Measurements from ENCODE around the gene NRXN3.

NRXN3 gene

GRCh38 chr14:79706382-79706781 is 1536.2 kb downstream of the NRXN3 start:
- Histone ChIP-seq H3K9me3 (ENCODE audit: insufficient read depth, low read length) (no peaks in the 10 kb centered on the region), H3K36me3 (ENCODE audit: low read length) (no peaks in the 10 kb centered on the region), H3K27ac (ENCODE audit: low read depth, low read length) (no peak overlapping the region), H2AFZ (ENCODE audit: low read depth, low read length, severe bottlenecking) (no peak overlapping the region), H3K4me2 (ENCODE audit: low read depth, low read length, poor library complexity, severe bottlenecking) (no peak overlapping the region), H3F3A (ENCODE audit: insufficient read depth) (no peaks in the 10 kb centered on the region), H3K27me3 (ENCODE audit: low read length) (no peaks in the 10 kb centered on the region), H4K20me1 (ENCODE audit: low read depth, low read length) (no peaks in the 10 kb centered on the region), H3K9me2 (replicated peaks; ENCODE audit: insufficient read depth, low read length) (no peaks in the 10 kb centered on the region), H3K9ac (ENCODE audit: low read length) (no peak overlapping the region), H3K4me3 (ENCODE audit: insufficient read depth, low read length, poor library complexity, severe bottlenecking) (no peak overlapping the region), H3K79me2 (ENCODE audit: insufficient read depth, low read length) (no peaks in the 10 kb centered on the region)
- no peak for TF ChIP-seq EZH2phosphoT487 (conservative IDR thresholded peaks at IDR 0.05; ENCODE audit: low read length)
- TF ChIP-seq CTCF (IDR thresholded peaks at IDR 0.05; ENCODE audit: insufficient read depth, low read length, poor library complexity, severe bottlenecking): no peak

GRCh38 chr14:79708426-79709388 is 1538.5 kb downstream of the NRXN3 start:
- no peaks in the 10 kb centered on the region for H4K20me1 ChIP-seq (ENCODE audit: low read depth, low read length)
- no peak overlapping the region for H2AFZ ChIP-seq (ENCODE audit: low read depth, low read length, severe bottlenecking)
- H3K4me3 ChIP-seq (ENCODE audit: insufficient read depth, low read length, poor library complexity, severe bottlenecking): no peak overlapping the region
- H3K27me3 ChIP-seq (ENCODE audit: low read length): no peaks in the 10 kb centered on the region
- no peaks in the 10 kb centered on the region for H3K9me3 ChIP-seq (ENCODE audit: insufficient read depth, low read length)
- H3K9ac ChIP-seq (ENCODE audit: low read length): no peak overlapping the region
- H3K36me3 ChIP-seq (ENCODE audit: low read length): no peaks in the 10 kb centered on the region
- TF ChIP-seq CTCF (IDR thresholded peaks at IDR 0.05; ENCODE audit: insufficient read depth, low read length, poor library complexity, severe bottlenecking) (no peak), EZH2phosphoT487 (conservative IDR thresholded peaks at IDR 0.05; ENCODE audit: low read length) (no peak)
- H3K27ac ChIP-seq (ENCODE audit: low read depth, low read length): no peak overlapping the region
- H3F3A ChIP-seq (ENCODE audit: insufficient read depth): no peaks in the 10 kb centered on the region
- no peaks in the 10 kb centered on the region for H3K9me2 ChIP-seq (replicated peaks; ENCODE audit: insufficient read depth, low read length)
- no peak overlapping the region for H3K4me2 ChIP-seq (ENCODE audit: low read depth, low read length, poor library complexity, severe bottlenecking)
- H3K79me2 ChIP-seq (ENCODE audit: insufficient read depth, low read length): no peaks in the 10 kb centered on the region

GRCh38 chr14:79709573-79709972 is 1539.4 kb downstream of the NRXN3 start:
- Histone ChIP-seq H3K36me3 (ENCODE audit: low read length) (no peaks in the 10 kb centered on the region), H4K20me1 (ENCODE audit: low read depth, low read length) (no peaks in the 10 kb centered on the region), H3K9me3 (ENCODE audit: insufficient read depth, low read length) (no peaks in the 10 kb centered on the region), H3K79me2 (ENCODE audit: insufficient read depth, low read length) (no peaks in the 10 kb centered on the region), H3K9me2 (replicated peaks; ENCODE audit: insufficient read depth, low read length) (no peaks in the 10 kb centered on the region), H3K4me3 (ENCODE audit: insufficient read depth, low read length, poor library complexity, severe bottlenecking) (no peak overlapping the region), H2AFZ (ENCODE audit: low read depth, low read length, severe bottlenecking) (no peak overlapping the region), H3K4me2 (ENCODE audit: low read depth, low read length, poor library complexity, severe bottlenecking) (no peak overlapping the region), H3F3A (ENCODE audit: insufficient read depth) (no peaks in the 10 kb centered on the region), H3K27me3 (ENCODE audit: low read length) (no peaks in the 10 kb centered on the region), H3K9ac (ENCODE audit: low read length) (no peak overlapping the region), H3K27ac (ENCODE audit: low read depth, low read length) (no peak overlapping the region)
- TF ChIP-seq EZH2phosphoT487 (conservative IDR thresholded peaks at IDR 0.05; ENCODE audit: low read length): no peak
- TF ChIP-seq CTCF (IDR thresholded peaks at IDR 0.05; ENCODE audit: insufficient read depth, low read length, poor library complexity, severe bottlenecking): no peak
